HFFc6 (cell line): ENCODE measurements around the gene ATP6V1B1. TPM values are rescaled to one million over a fixed set of nuclear protein-coding genes. Genes with fewer than 3 reads are reported as not detected.

Experiments
- DNase-seq: peaks from one replicate; pipeline ENCODE4 v3.0.0-alpha.2; 2018
- H3K27ac Mint-ChIP-seq: 2 replicates; pipeline ENCODE4 v1.8.0; 2020; ENCODE audit warnings: mild to moderate bottlenecking, mixed read lengths
- H3K27me3 Mint-ChIP-seq: 2 replicates; pipeline ENCODE4 v1.8.0; 2021; ENCODE audit warnings: mild to moderate bottlenecking, moderate library complexity, mixed read lengths; ENCODE audit not compliant: insufficient read depth
- H3K36me3 Mint-ChIP-seq: 2 replicates; pipeline ENCODE4 v1.8.0; 2021; ENCODE audit warnings: low read depth, mixed read lengths
- H3K4me1 Mint-ChIP-seq: 2 replicates; pipeline ENCODE4 v1.8.0; 2020; ENCODE audit warnings: low read depth, mixed read lengths
- H3K4me3 Mint-ChIP-seq: 2 replicates; pipeline ENCODE4 v1.8.0; 2020; ENCODE audit warnings: mild to moderate bottlenecking, moderate library complexity, mixed read lengths
- H3K9me3 Mint-ChIP-seq: 2 replicates; pipeline ENCODE4 v1.8.0; 2020; ENCODE audit warnings: mild to moderate bottlenecking, mixed read lengths
- CTCF ChIP-seq: fragments of 200-600 bp; sonication (generic); IDR thresholded peaks from 2 replicates; pipeline ENCODE4 v1.5.0; 2021; ENCODE audit warnings: antibody characterized with exemption, mild to moderate bottlenecking
- total RNA-seq, 6 experiments: library from RNA; stranded (reverse); fragmentation: NEBNext Ultra II Directional; extraction: Animal tissue kit (Norgen Biotek cat#: 25700); gene quantifications; 2 replicates in 1 of 6; 3 replicates in 5 of 6; pipeline ENCODE4 v1.2.3, GENCODE V29; 2021

ATP6V1B1 gene
- total RNA-seq, 6 experiments from 2014 or later = 0.22 to 0.66 (median 0.57) TPM; not detected in 3

GRCh38 chr2:70902579-70902978 is 33.1 kb upstream of the ATP6V1B1 start:
- H3K27me3 Mint-ChIP-seq = peaks cover 25% of the 10 kb centered on the region
- 0 out of 2 replicates have a peak overlapping the region, but pooled peaks have one; percentile 88 for H3K27ac Mint-ChIP-seq
- peak overlapping the region; percentile 91 for H3K4me3 Mint-ChIP-seq

GRCh38 chr2:70903171-70903570 is 32.5 kb upstream of the ATP6V1B1 start:
- Mint-ChIP-seq H3K4me1 (peaks cover 34% of the 10 kb centered on the region), H3K27ac (no peak overlapping the region), H3K36me3 (no peaks in the 10 kb centered on the region), H3K4me3 (no peak overlapping the region), H3K9me3 (no peaks in the 10 kb centered on the region), H3K27me3 (peaks cover 19% of the 10 kb centered on the region)
- TF ChIP-seq CTCF = no peak
- DNase-seq = no peak

More at GRCh38 chr2:70902579-70902978, 33.1 kb upstream of the ATP6V1B1 start:
- Mint-ChIP-seq H3K4me1 (peaks cover 29% of the 10 kb centered on the region), H3K9me3 (no peaks in the 10 kb centered on the region), H3K36me3 (no peaks in the 10 kb centered on the region)
- DNase-seq = no peak
- no peak for TF ChIP-seq CTCF

GRCh38 chr2:70903641-70904340 is 31.9 kb upstream of the ATP6V1B1 start:
- Mint-ChIP-seq H3K4me3 (no peak overlapping the region), H3K36me3 (no peaks in the 10 kb centered on the region), H3K4me1 (peaks cover 40% of the 10 kb centered on the region), H3K27ac (no peak overlapping the region), H3K9me3 (no peaks in the 10 kb centered on the region), H3K27me3 (peaks cover 13% of the 10 kb centered on the region)
- DNase-seq = no peak
- no peak for TF ChIP-seq CTCF

GRCh38 chr2:70904371-70905216 is 31.1 kb upstream of the ATP6V1B1 start:
- H3K4me1 Mint-ChIP-seq = peaks cover 42% of the 10 kb centered on the region
- no peak overlapping the region for H3K27ac Mint-ChIP-seq
- H3K27me3 Mint-ChIP-seq = peaks cover 5% of the 10 kb centered on the region
- H3K4me3 Mint-ChIP-seq = no peak overlapping the region
- TF ChIP-seq CTCF = no peak
- no peaks in the 10 kb centered on the region for H3K36me3 Mint-ChIP-seq
- no peak for DNase-seq
- no peaks in the 10 kb centered on the region for H3K9me3 Mint-ChIP-seq

GRCh38 chr2:70905443-70906421 is 30.0 kb upstream of the ATP6V1B1 start:
- Mint-ChIP-seq H3K27ac (no peak overlapping the region), H3K4me1 (peaks cover 42% of the 10 kb centered on the region), H3K9me3 (no peaks in the 10 kb centered on the region), H3K4me3 (no peak overlapping the region), H3K36me3 (no peaks in the 10 kb centered on the region), H3K27me3 (peaks cover 3% of the 10 kb centered on the region; the same call in 1 of the 2 replicates)
- DNase-seq = no peak
- TF ChIP-seq CTCF = no peak
